COLO668 (cell line): ENCODE measurements around the gene MAP3K20.
"Not testable (repeated sequence)": the region's sequence is repeated elsewhere in the genome, so short reads cannot be mapped to it uniquely, and the experiment has no call there.

ENCODE experiments used
- DNase-seq: peaks from one replicate; lab custom pipeline; 2025; ENCODE audit not compliant: unreplicated experiment; lab: John Stamatoyannopoulos, UW

Gene MAP3K20

GRCh38 chr2:173075781-173076580 is at the start of gene MAP3K20:
TSS of gene MAP3K20 (plus strand) at chr2:173075846. CDS start at chr2:173091032, 15,186 bp downstream.
- DNase-seq: peak; percentile 85

- no peak for DNase-seq
These were observed 49.2 kb upstream of the MAP3K20 start for GRCh38 chr2:173026479-173026878.

- peak; percentile 75 for DNase-seq
These were observed 48.2 kb upstream of the MAP3K20 start for GRCh38 chr2:173027181-173028128.

GRCh38 chr2:173028141-173028540 is 47.5 kb upstream of the MAP3K20 start:
- DNase-seq: no peak

- no peak for DNase-seq
These were observed 47.0 kb upstream of the MAP3K20 start for GRCh38 chr2:173028671-173029070.

GRCh38 chr2:173030561-173031490 is 44.8 kb upstream of the MAP3K20 start:
- no peak for DNase-seq

GRCh38 chr2:173032032-173032431 is 43.6 kb upstream of the MAP3K20 start:
- no peak for DNase-seq

GRCh38 chr2:173033084-173033483 is 42.6 kb upstream of the MAP3K20 start:
- no peak for DNase-seq

GRCh38 chr2:173034143-173034542 is 41.5 kb upstream of the MAP3K20 start:
- no peak for DNase-seq

GRCh38 chr2:173037245-173038120 is 38.2 kb upstream of the MAP3K20 start:
- DNase-seq: no peak

- DNase-seq: not testable (repeated sequence)
These were observed 37.4 kb upstream of the MAP3K20 start for GRCh38 chr2:173038257-173038656.

- no peak for DNase-seq
These were observed 34.9 kb upstream of the MAP3K20 start for GRCh38 chr2:173040729-173041128.

- no peak for DNase-seq
These were observed 32.2 kb upstream of the MAP3K20 start for GRCh38 chr2:173043476-173043875.

- no peak for DNase-seq
These were observed 31.6 kb upstream of the MAP3K20 start for GRCh38 chr2:173043897-173044519.

- DNase-seq: no peak
These were observed 31.0 kb upstream of the MAP3K20 start for GRCh38 chr2:173044686-173045085.

- no peak for DNase-seq
These were observed 30.5 kb upstream of the MAP3K20 start for GRCh38 chr2:173045181-173045580.

- no peak for DNase-seq
These were observed 27.1 kb upstream of the MAP3K20 start for GRCh38 chr2:173048522-173048896.

GRCh38 chr2:173048897-173049661 is 26.6 kb upstream of the MAP3K20 start:
- peak; percentile 55 for DNase-seq

GRCh38 chr2:173049831-173050230 is 25.8 kb upstream of the MAP3K20 start:
- no peak for DNase-seq
